Iris pigment epithelial cell (primary cell): Measurements from ENCODE around the gene BLOC1S3.

Source experiments
- DNase-seq: peaks from one replicate; pipeline ENCODE4 v3.0.0-alpha.2; 2011; ENCODE audit warnings: low read depth

BLOC1S3 gene

GRCh38 chr19:45146251-45146650 lies 32.3 kb upstream of the BLOC1S3 start:
- no peak for DNase-seq

- DNase-seq = no peak
Observed at GRCh38 chr19:45146741-45147205, 31.8 kb upstream of the BLOC1S3 start.

DNA sequence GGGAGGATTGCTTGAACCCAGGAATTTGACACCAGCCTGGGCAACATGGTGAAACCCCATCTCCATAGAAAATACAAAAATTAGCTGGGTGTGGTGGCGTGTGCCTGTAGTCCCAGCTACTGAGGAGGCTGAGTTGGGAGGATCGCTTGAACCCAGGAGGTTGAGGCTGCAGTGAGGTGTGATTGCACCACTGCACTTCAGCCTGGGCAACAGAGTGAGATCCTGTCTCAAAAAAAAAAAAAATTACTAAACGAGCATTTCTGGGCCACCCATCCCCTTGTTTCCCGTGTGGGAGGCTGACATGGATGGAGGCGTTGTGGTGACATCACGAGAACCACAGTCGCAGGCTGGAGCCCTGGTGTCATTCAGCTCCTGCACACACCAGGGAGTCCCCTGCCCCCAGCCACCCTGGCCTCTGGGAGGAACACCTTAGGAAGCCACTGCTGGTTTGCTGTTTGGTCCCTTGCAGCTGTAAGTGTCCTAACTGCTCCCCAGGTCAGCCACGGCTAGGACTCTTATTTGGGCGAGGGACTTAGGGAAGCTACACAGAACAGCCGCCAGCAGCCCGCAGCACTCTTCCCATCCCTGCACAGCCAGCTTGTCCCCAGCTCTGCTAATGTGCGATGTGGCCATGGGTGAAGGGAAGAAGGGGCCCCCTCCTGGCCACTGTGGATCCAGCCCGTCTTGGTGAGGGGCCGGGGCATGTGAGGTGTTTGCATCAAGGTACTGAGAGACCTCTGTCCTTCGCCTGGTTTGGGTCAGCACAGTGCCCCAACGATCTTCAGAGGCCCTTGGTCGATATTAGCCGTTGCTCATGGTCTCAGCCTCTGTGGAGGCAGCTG lies 30.5 kb upstream of the BLOC1S3 start:
- DNase-seq = no peak

- DNase-seq = no peak
Observed at GRCh38 chr19:45149129-45149528, 29.5 kb upstream of the BLOC1S3 start.

- DNase-seq = no peak
Observed at GRCh38 chr19:45150180-45150579, 28.4 kb upstream of the BLOC1S3 start.

DNA sequence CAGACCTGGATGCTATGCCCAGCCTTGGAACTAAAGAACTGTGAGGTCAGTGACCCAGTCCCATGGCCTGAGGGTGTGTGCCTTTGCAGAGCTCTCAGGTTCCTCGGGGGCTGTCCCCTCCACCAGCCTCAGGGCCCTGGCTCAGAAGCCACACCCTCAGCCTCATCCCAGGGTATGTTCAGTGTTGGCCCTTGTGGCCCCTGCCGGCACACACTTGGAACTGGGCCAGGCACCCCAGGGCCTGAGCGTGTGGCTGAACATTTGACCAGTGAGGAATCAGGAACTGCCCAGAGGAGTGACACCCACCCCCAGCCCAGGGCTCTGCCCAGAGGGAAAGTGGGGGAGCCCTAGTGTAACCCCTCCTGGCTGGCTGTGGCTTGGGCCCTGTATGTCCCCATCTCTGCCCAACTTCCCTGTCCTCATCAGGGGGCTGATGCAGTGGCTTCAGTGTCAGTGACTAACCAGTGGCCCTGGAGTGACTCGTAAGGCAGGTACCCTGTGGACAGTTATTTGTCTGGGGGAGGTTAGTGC lies 27.8 kb upstream of the BLOC1S3 start:
- DNase-seq = no peak

DNA sequence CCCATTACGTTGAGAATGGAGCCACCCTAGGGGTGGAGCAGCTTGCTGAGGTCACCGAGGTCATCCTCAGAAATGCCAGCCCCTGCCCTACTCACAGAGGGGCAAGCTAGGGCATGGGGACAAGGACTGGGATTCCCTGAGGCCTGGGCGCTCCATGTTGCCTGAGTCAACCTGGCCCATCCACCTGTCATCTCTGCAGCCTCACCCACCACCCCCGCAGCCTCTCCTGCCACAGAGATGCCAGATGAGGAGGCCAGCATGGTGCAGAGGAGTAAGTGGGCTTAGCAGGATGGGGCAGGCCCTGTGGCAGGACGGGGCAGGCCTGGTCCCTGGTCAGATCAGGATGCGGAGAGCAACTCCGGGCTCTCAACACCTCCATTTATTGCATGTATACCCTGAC lies 27.3 kb upstream of the BLOC1S3 start:
- no peak for DNase-seq

DNA sequence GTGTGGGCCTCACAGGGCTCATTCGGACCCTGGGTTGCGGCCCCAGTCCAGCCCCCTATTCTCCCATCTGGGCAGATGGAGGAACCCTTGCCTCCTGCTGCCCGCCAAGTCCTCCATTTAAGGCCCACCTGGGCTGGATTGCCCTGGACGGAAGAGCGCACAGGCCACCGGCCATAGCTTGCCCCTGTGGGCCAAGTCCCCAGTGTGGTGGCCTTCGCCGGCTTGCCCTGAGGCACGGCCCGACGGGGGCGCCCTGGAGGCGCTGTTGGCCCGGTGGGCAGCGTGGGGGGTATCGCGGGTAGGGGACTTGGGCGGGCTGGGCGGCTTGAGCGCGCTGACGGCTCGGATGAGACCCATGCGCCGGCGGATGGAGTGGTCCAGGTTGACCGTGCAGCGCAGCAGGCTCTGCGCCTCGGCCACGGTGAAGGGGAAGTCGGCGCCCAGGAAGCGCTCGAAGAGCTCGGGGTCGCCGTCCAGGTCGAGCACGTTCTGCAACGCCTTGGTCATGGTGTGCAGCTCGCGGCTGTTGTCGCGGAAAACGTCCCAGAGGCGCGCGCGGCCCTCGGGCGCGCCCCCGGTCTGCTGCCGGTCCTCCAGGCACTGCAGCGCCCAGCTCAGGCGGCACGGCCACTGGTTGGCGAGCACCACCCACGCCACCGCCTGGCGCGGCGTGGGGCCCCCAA lies 26.6 kb upstream of the BLOC1S3 start:
- no peak for DNase-seq

DNA sequence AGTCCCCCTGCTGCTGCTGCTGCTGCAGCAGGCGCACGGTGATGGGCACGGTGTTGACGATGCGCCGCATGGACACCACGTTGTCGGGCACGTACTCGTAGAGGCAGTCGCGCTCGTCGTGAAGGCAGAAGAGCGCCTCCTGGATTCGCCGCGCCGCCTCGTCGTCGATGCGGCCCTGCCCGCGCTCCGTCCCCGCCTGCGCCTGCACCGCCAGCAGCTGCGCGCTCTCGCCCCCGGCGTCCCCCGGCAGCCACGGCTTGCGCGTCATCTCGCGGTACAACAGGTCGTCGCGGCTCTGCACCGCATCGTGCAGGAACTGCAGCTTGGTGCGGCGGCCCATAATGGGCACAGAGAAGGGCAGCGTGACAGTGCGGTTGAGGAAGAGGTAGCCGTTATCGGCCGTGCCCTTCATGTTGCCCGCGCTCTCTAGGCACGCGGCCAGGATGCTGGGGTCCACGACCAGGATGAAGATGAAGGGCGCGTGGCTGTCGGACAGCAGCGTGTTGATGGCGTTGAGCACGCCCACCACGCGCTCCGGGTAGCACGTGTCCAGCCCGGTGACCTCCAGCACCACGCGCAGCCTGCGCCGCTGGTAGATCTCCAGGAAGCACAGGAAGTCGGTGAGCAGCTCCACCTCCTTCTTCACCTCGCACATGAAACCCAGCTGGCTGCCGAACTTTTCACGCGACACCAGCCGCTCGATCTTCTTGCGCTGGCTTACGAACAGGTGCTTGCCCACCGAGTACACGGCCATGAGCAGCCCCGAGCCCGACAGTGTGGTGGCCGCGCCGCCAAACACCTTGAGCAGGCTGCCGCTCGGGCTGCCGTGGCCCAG lies 25.9 kb upstream of the BLOC1S3 start:
- DNase-seq = peak; percentile 66

GRCh38 chr19:45153339-45154063 lies 25.1 kb upstream of the BLOC1S3 start:
- peak; percentile 65 for DNase-seq

GRCh38 chr19:45154064-45154827 lies 24.3 kb upstream of the BLOC1S3 start:
- DNase-seq = peak; percentile 96

GRCh38 chr19:45156011-45156630 lies 22.5 kb upstream of the BLOC1S3 start:
- no peak for DNase-seq

- DNase-seq = no peak
Observed at GRCh38 chr19:45156751-45157150, 21.8 kb upstream of the BLOC1S3 start.

DNA sequence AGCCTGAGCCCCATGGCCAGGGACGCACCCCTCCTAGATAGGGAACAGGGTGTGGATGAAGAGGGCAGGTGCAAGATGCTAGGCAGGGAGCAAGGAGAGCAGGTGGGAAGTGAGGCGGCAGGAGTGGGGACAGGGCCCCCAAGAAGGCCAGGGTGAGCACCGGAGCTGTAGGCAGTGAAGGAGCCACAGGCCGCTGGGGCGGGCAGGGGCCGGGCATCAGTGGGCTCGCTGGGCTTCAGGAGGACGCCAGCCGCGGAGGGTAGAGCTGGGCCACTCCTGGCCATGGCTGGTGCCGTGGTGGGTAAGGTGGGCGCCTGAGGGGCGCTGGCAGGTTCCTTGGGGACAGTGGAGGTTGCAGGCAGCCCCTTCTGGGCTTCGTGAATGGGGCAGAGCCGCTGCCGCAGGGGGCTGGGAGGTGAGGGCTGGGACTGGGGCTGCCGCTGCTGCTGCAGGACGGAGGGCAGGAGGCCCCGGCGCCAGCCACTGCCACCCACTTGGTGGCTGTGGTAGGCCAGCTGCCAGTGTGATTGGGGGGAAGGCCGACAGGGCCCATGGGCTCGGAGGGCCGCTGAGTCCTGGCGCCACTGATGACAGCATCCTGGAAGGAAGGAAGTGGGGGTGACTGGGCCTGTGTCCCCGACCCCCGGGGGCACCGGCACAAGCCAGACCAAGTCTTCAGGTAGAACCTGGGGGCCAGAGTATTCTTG lies 19.9 kb upstream of the BLOC1S3 start:
- DNase-seq = no peak

GRCh38 chr19:45159210-45159970 lies 19.2 kb upstream of the BLOC1S3 start:
- DNase-seq = no peak

DNA sequence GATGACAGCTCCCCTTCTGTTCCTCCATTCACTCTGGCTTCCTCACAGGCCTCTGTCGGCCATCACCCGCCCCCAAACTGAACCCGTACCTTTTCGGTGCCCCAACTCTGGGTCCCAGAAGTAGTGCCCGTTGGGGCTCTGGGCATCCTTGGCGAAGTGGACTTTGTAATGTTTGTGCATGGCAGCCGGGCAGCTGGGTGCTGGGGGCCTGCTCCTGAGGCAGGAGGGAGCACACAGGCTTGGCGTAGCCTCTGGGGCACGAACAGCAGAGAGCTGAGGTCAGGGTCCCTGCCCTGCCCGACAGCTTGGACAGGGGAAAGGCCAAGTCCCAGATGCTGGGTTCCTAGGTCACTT lies 18.6 kb upstream of the BLOC1S3 start:
- DNase-seq = no peak

DNA sequence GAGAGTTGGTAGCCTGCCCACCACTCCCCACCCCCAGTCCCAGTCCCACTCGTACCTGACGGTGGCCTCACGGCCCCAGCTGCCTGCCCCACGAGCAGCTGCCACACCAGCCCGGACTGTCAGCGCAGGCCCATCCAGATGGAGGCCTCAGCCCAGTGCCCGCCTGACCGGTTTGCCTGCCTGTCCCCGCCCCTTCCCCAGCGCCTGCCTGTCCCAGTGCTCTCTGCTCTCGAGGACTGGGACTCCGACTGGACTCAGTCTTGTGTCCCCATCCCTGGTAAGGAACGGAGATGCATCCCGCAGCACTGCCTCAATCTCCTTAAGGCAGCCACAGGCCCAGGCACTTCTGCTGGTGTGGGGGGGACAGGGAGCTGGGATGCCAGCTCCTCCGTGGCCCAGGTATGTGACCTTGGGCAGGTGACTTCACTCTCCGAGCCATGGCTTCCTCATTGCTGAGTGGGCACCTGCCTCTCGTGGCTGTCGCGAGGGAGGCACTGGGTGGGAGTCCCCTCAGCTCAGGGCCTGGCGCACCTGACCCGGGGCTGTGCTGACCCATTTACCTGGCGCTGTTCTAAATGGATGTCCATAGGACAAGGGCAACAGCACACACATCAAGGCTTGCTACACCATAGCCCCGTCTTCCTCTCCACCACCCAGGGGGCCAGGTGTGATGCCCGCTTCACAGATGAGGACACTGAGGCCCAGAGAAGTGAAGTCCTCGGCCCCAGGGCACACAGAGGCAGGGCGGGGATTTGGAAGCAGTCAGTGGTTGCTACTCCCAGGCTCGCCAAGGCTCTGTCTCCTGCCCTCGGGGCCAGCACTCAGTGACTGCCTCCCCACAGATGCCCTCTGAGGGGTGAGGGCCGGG lies 17.5 kb upstream of the BLOC1S3 start, which contains the start of gene NKPD1:
NKPD1 (minus strand) TSS at position 113 of the 868 bp plus-strand sequence. CDS start 832 bp downstream, outside the sequence.
- no peak for DNase-seq
